ENCODE data around the gene METRN. TPM values are rescaled to one million over a fixed set of nuclear protein-coding genes. Genes with fewer than 3 reads are reported as not detected.
"Not testable (repeated sequence)": the region's sequence is repeated elsewhere in the genome, so short reads cannot be mapped to it uniquely, and the experiment has no call there.

Gene METRN
- total RNA-seq, 1 donor from 2014 or later = 73.3 TPM

DNA sequence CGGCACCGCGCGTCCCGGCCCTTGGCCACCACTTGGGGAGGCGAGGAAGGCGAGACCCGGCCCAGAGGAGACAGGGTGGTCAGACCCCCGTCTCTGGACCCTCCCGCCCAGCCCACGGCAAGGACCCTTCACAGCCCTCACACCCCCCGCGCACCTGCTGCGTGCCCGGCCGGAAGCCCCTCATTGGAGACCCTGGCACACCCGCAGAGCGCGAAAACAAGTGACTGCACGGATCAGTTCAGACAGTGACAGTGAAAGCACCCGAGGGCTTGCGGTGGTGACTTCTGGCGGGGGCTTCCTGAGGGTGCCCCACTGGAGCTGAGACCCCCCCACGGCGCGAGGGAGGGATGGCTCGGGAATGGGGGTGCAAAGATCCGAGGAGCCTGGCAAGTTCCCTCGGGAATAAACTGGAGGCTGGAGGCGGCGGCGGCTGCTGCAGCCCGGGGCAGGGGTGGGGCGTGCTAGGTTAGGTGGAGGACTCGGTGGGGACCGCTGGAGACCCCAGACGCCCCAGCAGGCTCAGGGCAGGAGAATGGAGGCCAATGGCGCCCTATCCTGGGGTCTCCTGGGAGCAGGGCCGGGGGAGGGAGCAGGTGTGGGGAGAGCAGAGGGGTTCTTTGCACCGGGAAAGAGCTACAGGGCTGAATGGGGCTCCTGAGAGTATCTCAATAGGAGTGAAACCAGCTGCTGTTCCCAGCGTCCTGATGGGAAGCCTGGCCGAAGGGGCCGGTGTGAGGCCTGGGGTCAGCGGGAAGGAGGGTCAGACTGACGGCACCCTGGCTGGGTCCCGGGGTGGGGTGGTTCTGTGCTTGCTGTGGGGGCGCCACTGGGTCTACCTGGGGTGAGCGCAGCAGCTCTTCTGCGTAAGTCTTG is 8.5 kb upstream of the METRN start:
- intact Hi-C loops (cut with DNase I) = no loop called here
- no peak for DNase-seq (ENCODE audit: low spot score)

DNA sequence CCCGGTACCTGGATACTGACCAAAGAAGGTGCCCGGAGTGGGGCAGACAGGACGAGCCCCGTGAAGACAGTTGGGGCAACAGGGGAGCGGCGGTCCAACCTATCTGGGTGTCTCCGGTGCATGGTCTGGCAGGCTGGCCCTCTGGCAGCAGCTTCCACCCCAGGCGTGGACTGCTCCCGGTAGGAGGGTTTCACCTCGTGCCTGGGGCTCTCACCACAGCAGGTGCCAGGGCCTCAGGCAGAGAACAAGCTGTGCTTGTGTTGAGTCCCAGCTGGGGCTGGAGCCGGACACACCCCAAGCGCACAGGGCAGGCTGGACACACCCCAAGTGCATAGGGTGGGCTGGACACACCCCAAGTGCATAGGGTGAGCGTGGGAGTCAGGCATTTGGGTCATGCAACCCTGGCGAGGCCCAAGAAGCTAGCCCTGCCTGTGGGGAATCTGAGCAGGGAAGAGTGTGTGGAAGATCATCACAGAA is 7.8 kb upstream of the METRN start:
- DNase-seq (ENCODE audit: low spot score) = no peak
- intact Hi-C loops (cut with DNase I) = no loop called here

DNA sequence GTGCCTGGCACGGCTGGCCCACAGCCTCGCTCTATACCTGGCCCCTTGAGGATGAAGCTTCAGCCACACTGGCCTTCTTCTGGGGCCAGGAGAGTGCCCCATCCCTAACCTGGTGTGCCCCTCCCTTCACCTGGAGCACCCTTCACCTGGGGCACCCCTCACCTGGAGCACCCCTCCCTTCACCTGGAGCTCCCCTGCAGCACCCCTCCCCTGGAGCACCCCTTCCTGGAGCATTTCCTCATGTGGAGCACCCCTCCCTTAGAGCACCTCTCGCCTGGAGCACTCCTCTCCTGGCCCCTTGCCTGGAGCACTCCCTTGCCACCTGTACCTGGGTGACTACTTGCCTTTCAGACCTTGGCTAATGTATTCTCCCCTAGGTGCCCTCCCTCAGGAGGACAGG is 6.9 kb upstream of the METRN start:
- DNase-seq (ENCODE audit: low spot score) = no peak
- intact Hi-C loops (cut with DNase I) = no loop called here

DNA sequence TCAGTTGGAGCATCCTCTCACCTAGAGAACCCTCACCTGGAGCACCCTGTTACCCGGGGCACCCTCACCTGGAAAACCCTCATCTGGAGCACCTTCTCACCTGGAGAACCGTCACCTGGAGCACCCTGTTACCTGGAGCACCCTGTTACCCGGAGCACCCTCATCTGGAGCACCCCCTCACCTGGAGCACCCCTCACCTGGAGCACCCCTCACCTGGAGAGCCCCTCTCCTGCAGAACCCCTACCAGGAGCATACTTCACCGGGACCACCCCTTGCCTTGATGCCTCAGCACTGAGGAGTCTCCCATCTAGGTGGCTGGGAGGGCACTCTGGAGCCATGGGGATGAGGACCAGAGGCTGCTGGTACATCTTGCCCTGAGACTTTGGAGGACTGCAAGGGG is 6.0 kb upstream of the METRN start:
- intact Hi-C loops (cut with DNase I) = no loop called here
- no peak for DNase-seq (ENCODE audit: low spot score)

GRCh38 chr16:709566-710499 is 5.1 kb upstream of the METRN start:
- peak; percentile 85 for DNase-seq (ENCODE audit: low spot score)
- intact Hi-C loops (cut with DNase I) = loop anchor here (5.0 kb wide), 1 partner anchor 347 kb away; no protein-coding TSS in a partner anchor

DNA sequence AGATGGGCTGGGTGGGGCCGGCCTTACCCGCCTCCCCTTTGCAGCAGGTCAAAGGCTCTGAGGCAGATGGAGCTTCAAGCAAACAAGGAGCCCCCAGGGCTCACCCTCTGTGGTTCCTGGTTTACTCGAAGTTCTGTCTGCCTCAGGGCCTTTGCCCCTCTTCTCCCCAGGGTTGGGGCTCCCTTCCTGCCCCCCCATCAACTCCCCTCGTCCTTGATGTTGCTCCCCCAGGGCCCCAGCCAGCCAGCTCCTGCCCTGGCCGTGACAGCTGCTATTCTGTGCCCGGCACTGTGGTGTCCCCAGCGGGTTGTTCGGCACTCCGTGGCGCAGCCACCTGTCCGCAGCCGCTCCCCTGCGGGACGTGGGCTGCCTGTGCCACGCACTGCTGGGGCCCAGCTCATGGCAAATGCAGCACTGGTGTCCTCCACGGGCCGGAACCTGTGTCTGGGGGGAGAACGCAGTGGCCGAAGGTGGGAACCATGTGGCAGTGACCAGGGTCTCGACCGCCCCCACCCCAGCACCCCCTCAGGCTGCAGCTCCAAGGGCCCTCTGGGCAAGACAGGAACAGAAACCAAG is 4.3 kb upstream of the METRN start:
- DNase-seq (ENCODE audit: low spot score) = no peak
- intact Hi-C loops (cut with DNase I) = loop anchor here (1.0 to 5.0 kb wide), 2 partner anchors 75 to 347 kb away; no protein-coding TSS in a partner anchor

GRCh38 chr16:711084-711483 is 3.8 kb upstream of the METRN start:
- intact Hi-C loops (cut with DNase I) = loop anchor here (1.0 to 5.0 kb wide), 2 partner anchors 74 to 346 kb away; no protein-coding TSS in a partner anchor
- no peak for DNase-seq (ENCODE audit: low spot score)

DNA sequence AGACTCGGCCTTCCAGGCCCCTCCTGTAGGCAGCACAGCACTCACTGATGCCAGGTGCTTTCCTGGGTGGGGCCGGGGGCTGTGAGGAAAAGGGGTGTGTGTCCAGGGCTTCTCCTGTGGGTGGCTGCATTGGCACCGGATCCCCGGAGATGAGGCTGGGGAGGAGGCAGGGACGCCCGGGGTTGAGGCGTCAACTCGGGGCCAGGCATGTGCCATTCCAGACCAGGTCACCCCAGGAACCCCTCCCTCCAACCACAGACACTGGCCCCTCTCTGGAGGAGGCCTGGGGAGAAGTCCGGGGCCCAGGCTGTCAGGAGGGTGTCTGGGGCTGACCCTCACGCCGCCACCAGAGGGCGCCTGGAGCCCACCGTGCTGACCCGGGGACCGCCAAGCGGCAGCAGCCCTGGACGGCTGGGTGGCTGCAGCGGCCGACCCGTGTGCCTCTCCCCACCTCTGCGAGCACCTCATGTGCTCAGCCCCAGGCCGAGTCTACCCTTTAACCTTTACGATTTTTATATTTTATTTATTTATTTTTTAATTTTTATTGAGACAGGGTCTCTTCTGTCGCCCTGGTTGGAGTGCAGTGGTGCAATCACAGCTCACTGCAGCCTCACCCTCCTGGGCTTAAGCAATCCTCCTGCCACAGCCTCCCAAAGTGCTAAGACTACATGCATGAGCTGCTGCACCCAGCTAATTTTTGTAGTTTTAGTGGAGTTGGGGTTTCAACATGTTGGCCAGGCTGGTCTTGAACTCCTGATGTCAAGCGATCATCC is 3.2 kb upstream of the METRN start:
- intact Hi-C loops (cut with DNase I) = loop anchor here (1.0 to 5.0 kb wide), 2 partner anchors 74 to 346 kb away; no protein-coding TSS in a partner anchor
- peak; percentile 91 for DNase-seq (ENCODE audit: low spot score)

- DNase-seq (ENCODE audit: low spot score) = not testable (repeated sequence)
- intact Hi-C loops (cut with DNase I) = loop anchor here (5.0 kb wide), 1 partner anchor 345 kb away; no protein-coding TSS in a partner anchor
Observed at GRCh38 chr16:712740-713250, 2.1 kb upstream of the METRN start.

DNA sequence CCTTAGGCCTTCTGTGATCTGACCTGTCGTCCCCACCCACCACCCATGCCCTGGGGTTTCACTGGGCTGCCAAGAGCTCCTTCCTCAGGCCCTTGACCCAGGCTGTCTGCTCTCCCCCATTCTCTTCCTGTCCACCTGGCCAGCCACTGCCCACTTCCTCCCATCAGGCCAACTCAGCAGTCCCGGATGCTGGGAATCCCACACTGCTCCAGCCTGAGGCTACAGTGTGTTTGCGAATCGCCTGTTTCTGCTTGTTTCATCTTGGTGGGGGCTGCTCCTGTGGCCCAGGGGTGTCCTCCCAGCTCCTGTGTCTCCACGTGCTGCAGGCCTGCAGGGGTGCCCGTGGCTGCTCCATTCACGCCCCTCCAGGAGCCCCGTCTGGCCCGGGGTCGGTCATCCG is 839 bp upstream of the METRN start:
- intact Hi-C loops (cut with DNase I) = loop anchor here (5.0 kb wide), 1 partner anchor 343 kb away; no protein-coding TSS in a partner anchor
- DNase-seq (ENCODE audit: low spot score) = no peak

DNA sequence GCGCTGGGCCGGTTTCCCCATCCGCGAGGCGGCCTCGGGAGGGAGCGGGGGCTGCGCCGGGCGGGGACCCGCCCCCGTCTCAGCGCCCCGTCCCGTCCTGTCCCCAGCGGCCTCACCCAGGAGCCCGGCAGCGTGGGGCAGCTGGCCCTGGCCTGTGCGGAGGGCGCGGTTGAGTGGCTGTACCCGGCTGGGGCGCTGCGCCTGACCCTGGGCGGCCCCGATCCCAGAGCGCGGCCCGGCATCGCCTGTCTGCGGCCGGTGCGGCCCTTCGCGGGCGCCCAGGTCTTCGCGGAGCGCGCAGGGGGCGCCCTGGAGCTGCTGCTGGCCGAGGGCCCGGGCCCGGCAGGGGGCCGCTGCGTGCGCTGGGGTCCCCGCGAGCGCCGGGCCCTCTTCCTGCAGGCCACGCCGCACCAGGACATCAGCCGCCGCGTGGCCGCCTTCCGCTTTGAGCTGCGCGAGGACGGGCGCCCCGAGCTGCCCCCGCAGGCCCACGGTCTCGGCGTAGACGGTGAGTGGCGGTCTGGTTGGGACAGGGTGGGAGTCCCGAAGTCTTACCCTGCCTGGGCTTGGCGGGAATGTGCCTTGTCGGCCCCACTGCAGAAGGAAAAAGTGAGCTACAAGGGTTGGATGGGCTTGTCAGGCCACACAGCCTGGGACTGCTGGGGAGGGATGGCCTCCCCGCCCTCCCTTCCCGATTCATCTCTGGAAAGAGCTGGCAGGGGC is 720 bp downstream of the METRN start:
- no peak for DNase-seq (ENCODE audit: low spot score)
- intact Hi-C loops (cut with DNase I) = no loop called here

GRCh38 chr16:716200-716568 is 1.3 kb downstream of the METRN start:
- intact Hi-C loops (cut with DNase I) = no loop called here
- DNase-seq (ENCODE audit: low spot score) = no peak

- intact Hi-C loops (cut with DNase I) = no loop called here
- no peak for DNase-seq (ENCODE audit: low spot score)
Observed at GRCh38 chr16:716768-717325, 1.9 kb downstream of the METRN start.

- DNase-seq (ENCODE audit: low spot score) = no peak
- intact Hi-C loops (cut with DNase I) = no loop called here
Observed at GRCh38 chr16:717450-718245, 2.7 kb downstream of the METRN start.

DNA sequence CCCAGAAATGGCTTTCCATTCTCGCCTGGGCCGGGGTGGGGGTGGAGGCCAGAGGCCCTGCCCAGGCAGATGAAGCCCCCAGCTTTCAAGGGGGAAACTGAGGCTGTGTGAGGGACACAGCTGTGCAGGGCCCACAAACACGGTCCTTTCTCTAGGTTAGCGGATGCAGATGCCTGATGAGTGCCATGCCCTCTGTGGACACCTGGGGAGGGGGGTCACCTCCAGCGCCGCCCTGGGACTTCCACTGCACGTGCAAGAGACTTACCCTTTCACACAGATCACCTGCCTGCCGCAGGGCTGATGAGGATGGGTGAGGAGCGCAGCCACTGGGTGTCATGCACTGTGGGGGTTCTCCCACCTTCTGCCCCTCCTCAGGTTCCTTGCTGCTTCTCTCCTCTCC is 3.5 kb downstream of the METRN start:
- no peak for DNase-seq (ENCODE audit: low spot score)
- intact Hi-C loops (cut with DNase I) = no loop called here

DNA sequence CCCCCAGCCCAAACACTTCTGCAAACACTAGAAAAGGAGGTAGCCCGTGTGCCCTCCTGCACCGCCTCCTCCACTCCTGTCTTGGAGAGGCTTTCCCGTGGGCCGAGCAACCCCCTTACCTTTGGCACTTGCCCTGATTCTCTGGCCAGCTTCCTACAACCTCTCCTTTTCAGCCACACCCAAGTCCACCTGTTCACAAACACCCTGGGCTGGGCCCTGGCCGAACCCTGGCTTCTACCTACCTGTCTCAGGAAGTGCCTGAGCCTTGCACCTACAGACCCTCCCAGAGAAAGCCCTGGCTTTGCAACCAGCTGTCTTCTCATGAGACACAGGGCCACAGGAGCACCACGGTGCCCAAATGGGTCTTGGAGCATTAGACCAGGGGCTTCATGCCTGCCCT is 4.0 kb downstream of the METRN start:
- intact Hi-C loops (cut with DNase I) = no loop called here
- DNase-seq (ENCODE audit: low spot score) = no peak
